GM20431 (cell line): ENCODE data around the gene DMRTC2.

Source experiments
- in situ Hi-C: fragments of 300-500 bp; cut with MseI, MboI; formaldehyde crosslinking; loops from one replicate; pipeline ENCODE4 v1.15.0; 2020; ENCODE audit warnings: low sequenced_read_pairs; ENCODE audit not compliant: unreplicated experiment

DMRTC2 gene

GRCh38 chr19:41845001-41845050 lies at the start of gene DMRTC2:
TSS of gene DMRTC2 (plus strand) at chr19:41845042. CDS start at chr19:41847429, 2,387 bp downstream.
- in situ Hi-C loops: no loop called here

DNA sequence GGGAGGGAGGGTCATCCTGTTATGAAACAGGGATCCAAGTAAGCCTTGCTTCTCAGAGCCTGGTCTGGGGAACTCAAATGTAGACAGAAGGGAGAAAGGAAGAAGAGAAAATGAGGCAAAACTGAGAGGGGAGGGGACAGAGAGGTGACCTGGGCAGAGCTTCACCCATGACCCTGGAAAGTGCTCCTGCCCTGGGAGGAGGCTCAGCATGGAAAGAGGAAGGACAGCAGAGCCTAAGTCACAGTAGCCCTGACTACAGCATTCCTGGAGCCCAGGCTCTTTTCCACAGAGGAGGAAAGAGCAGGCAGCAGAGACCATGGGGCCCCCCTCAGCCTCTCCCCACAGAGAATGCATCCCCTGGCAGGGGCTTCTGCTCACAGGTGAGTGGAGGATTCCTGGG lies 48.5 kb upstream of the DMRTC2 start, which contains the start of gene CEACAM3:
Gene CEACAM3 (plus strand): TSS at position 226 of the 400 bp plus-strand sequence. CDS start 91 bp downstream, at position 317.
- in situ Hi-C loops: no loop called here

DNA sequence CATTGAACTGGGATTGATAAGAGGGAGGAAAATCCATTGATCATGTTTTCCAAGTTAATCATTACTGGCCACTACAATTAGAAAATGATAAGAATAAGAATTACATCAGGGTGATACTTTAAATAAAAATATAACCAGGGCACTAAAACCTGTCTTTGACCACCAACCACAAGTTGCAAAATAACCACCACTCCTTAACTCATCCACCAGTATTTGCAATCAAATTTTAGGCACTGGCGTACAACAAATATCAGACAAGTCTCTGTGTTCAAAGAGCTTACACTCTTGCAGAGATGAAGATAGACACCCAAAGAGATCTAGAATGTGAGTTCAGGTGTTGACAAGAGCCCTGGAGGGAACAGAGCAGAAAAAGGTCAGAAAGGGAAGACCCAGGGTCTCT lies 47.9 kb upstream of the DMRTC2 start:
- in situ Hi-C loops: no loop called here

GRCh38 chr19:41799444-41800000 lies 45.3 kb upstream of the DMRTC2 start:
- in situ Hi-C loops: no loop called here

DNA sequence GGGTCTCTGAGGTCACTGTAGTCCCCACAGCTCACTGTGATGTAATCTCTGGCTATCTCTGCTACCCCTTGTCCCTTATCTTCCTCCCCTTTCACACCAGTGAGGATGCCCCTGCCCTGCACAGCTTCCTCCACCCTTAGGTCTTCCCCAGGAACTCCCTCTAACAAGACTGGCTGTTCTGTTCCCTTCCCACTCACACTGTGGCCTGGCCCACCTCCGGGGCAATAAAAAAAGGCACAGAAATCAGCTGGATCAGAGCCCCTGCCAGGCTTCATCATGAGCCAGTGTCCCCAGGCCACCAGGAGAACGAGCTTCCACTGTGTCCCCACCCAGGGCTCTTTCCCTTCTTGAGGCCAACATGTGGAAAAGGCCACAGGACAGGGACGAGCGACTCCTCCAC lies 43.8 kb upstream of the DMRTC2 start:
- in situ Hi-C loops: no loop called here

- in situ Hi-C loops: no loop called here
These were observed 43.0 kb upstream of the DMRTC2 start for GRCh38 chr19:41801792-41802211.

DNA sequence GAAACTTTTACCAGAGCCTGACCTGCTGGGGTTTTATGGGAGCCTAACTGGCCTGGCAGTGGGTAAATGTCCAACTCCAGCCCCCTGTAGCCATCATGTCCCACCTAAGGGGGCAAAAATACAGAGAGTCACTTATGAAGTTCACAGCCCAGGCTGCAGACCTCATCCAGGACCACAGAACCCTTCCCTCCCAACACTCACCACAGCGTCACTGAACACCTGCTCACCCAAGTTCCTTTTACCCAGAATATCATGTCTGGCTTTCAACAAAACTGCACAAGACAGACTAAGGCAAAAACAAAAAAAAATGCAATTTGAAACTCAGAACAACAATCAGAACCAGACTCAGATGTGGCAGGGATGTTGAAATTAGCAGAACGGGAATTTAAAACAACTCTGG lies 42.1 kb upstream of the DMRTC2 start:
- in situ Hi-C loops: no loop called here

GRCh38 chr19:41804336-41804735 lies 40.5 kb upstream of the DMRTC2 start:
- in situ Hi-C loops: no loop called here

GRCh38 chr19:41807176-41807575 lies 37.7 kb upstream of the DMRTC2 start:
- in situ Hi-C loops: no loop called here

DNA sequence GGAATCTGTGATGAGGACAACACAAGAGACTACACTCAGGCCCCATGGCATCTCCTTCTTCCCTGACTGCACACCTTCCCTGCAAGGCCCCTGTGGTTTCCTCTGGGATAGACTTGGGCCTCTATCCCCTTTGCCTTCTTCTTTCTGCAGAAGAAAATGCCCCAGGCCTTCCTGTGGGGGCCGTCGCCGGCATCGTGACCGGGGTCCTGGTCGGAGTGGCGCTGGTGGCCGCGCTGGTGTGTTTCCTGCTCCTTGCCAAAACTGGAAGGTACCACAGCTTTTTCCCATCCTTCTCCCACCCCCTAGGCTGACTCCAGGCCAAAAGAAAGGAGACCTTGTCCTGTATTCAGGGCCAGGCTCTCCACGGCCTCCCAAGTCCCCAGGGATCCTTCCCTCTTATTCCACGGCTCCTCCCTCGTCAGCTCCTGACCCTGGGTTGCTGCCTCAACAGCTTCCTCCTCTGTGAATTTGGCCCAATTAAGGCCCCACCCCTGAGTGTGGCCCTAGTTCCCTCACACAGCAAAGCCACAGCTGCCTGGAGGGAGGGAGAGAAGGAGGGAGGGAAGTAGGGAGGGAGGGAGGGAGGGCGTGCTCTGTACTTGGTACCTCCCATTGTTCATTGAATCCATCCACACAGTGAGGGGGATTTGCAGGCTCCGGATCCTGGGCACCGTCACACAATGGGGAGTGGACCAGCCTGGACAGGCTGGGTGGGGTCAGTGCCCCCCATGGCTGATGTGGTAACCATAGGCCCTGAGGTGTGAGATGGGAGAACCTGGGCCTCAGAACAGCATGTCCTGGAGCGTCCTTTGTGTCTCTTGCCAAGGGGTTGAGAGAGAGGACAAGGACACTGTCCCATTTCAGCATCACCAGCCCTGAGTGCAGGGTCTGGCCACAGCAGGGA lies 35.9 kb upstream of the DMRTC2 start:
- in situ Hi-C loops: no loop called here

GRCh38 chr19:41810301-41810700 lies 34.5 kb upstream of the DMRTC2 start:
- in situ Hi-C loops: no loop called here

- in situ Hi-C loops: no loop called here
These were observed 33.8 kb upstream of the DMRTC2 start for GRCh38 chr19:41811036-41811435.

GRCh38 chr19:41811981-41812380 lies 32.9 kb upstream of the DMRTC2 start:
- in situ Hi-C loops: no loop called here

DNA sequence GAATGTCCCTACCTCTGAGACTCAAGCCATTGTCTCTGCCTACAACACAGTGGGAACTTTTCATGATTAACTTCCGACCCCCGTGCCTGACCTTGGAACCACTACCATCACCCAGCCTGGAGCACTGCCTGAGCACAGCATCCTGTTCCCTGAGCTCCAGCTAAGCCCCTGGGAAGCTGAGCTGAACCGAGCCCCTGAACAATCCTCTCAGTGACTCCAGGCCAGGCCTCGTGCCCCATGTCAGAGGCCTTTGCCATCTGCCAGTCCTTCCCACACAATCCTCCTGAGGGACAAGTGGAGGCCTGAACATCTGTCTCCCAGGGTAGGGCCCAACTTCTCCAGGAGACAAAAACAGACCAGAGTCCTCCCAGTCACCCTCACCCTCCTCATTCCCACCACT lies 30.9 kb upstream of the DMRTC2 start:
- in situ Hi-C loops: no loop called here

DNA sequence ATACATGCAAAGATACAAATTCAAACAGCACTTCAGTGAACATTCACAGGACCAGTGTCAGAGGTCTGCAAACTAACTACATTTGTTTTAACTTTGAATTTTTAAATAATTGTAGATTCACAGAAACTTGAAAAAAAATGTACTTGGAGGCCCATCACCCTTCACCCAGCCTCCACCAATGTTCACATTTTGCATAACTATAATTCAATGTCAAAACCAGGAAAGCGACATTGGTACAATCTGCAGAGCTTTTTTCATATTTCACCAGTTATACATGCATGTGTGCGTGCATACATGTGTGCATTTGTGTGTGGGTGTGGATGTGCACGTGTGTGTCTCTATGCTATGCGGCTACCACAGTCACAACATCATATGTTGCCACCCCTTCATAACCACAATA lies 29.5 kb upstream of the DMRTC2 start:
- in situ Hi-C loops: no loop called here

GRCh38 chr19:41816761-41817160 lies 28.1 kb upstream of the DMRTC2 start:
- in situ Hi-C loops: no loop called here

DNA sequence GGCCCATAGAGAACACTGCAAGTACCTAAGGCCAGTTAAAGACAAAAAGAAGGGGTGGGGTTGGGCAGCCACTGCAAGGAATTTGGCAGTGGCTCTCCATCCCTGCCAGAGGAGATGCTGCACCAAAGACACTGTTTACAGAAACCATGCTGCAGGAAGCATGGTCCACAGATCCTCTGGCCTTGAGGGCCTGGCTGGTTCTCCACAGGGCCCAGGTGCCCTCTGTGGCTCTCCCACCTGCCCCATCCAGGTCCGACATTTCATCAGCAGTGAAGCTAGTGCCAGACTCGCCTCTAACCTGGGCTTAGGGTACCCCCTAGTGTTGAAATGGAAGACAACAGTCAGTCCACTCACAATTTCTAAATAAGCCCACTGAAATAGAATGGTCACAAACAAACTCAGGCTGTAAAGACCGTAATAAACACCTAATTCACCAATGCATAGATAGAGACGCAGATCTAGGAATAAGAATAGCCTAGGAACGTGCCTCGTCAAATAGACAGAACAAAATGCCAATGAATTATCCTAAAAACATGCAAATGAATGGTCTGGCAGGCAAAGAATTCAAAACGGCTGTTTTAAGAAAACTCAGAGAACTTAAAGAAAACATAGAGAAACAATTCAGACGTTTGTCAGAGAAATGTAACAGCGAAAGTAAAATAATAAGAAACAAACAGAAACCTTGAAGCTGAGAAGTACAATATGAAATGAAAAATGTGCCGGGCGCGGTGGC lies 23.7 kb upstream of the DMRTC2 start:
- in situ Hi-C loops: no loop called here

DNA sequence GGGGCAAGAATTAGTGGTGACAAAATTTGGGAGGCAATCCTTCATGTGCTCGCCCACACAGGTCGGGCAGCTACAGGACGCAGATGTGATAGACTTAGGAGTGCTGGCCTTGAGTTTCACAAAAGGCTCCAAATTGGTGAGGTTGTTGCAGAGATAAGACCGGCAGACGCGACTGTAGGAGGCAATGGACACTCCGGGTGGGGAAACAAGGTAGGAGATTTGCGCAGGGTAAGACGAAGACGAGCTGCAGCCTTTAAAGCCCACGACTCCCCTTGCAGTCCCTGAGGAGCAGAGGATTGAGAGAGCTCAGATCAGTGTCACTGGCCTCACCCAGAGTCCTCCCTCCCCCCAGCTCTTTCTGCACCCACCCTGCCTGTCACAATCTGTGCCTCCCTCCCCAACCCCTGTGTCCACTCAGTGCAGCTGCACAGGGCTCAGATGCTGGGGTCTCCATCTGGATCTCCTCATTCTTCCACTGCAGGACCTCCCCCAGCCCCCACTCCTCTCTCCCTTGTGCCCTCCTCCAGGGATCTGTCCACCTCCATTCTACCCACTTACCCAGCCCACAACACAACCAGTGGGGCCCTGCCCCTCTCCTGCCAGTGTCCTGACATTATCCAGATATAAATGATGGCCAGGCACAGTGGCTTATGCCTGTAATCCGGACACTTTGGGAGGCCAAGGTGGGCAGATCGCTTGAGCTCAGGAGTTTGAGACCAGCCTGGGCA lies 6.7 kb upstream of the DMRTC2 start:
- in situ Hi-C loops: no loop called here

- in situ Hi-C loops: no loop called here
These were observed 5.6 kb upstream of the DMRTC2 start for GRCh38 chr19:41839211-41839610.

GRCh38 chr19:41843371-41843770 lies 1.5 kb upstream of the DMRTC2 start:
- in situ Hi-C loops: no loop called here

GRCh38 chr19:41844601-41845000 lies 241 bp upstream of the DMRTC2 start, which contains the start of gene LYPD4:
TSS of gene LYPD4 (minus strand) at chr19:41844683. CDS start at chr19:41839285, 5,398 bp downstream.
- in situ Hi-C loops: no loop called here
